GM12873 (cell line): ENCODE data around the gene INMT.

Source experiments
- CTCF ChIP-seq: IDR thresholded peaks from 2 replicates; pipeline ENCODE4 v1.5.1; 2012; ENCODE audit warnings: low read depth, mild to moderate bottlenecking, moderate library complexity, low read length, control low read depth; ENCODE audit not compliant: insufficient read depth; ENCODE audit errors: missing control alignments

INMT gene

GRCh38 chr7:30728591-30729100, 23.3 kb upstream of the INMT start:
- TF ChIP-seq CTCF, result no peak

- TF ChIP-seq CTCF, result no peak
Measured at GRCh38 chr7:30729642-30730041, 22.3 kb upstream of the INMT start.

GRCh38 chr7:30730097-30730496, 21.8 kb upstream of the INMT start:
- no peak for TF ChIP-seq CTCF

- no peak for TF ChIP-seq CTCF
Measured at GRCh38 chr7:30730996-30731395, 20.9 kb upstream of the INMT start.

- no peak for TF ChIP-seq CTCF
Measured at GRCh38 chr7:30731581-30731980, 20.4 kb upstream of the INMT start.

- TF ChIP-seq CTCF, result no peak
Measured at GRCh38 chr7:30732606-30733005, 19.3 kb upstream of the INMT start.

GRCh38 chr7:30733216-30733615, 18.7 kb upstream of the INMT start:
- TF ChIP-seq CTCF, result no peak
